CD4-positive, alpha-beta memory T cell (primary cell): ENCODE measurements around the gene CCDC180. TPM values are rescaled to one million over a fixed set of nuclear protein-coding genes. Genes with fewer than 3 reads are reported as not detected.

Experiments
- CTCF ChIA-PET: fragments of 350-600 bp; sonication (Branson Sonifier 250); formaldehyde crosslinking; loops from one replicate; lab custom pipeline; 2021; ENCODE audit warnings: inconsistent platforms; ENCODE audit not compliant: partially characterized antibody; lab: Charles Lee
- POLR2A ChIA-PET: fragments of 350-600 bp; sonication (Branson Sonifier 250); formaldehyde crosslinking; loops from one replicate; lab custom pipeline; 2021; ENCODE audit not compliant: partially characterized antibody; lab: Charles Lee
- DNase-seq, 5 donors: peaks; one replicate each; pipeline versions ENCODE4 v3.0.0 to v3.0.0-alpha.2; 2020 to 2022; ENCODE audit warnings: mixed read lengths in 1 of 5
- H3K27ac ChIP-seq: one replicate; pipeline ENCODE4 v1.7.0; 2013; ENCODE audit warnings: low read depth, low read length
- H3K27me3 ChIP-seq: 2 replicates; pipeline ENCODE4 v1.7.0; 2013; ENCODE audit warnings: mild to moderate bottlenecking, low read length, moderate library complexity; ENCODE audit not compliant: insufficient read depth
- H3K36me3 ChIP-seq: 2 replicates; pipeline ENCODE4 v1.7.0; 2013; ENCODE audit warnings: mild to moderate bottlenecking, low read length, moderate library complexity; ENCODE audit not compliant: insufficient read depth
- H3K4me1 ChIP-seq: 2 replicates; pipeline ENCODE4 v1.7.0; 2013; ENCODE audit warnings: mild to moderate bottlenecking, low read length, moderate library complexity; ENCODE audit not compliant: insufficient read depth
- H3K4me3 ChIP-seq, 2 donors: one replicate each; pipeline ENCODE4 v1.7.0; 2013; ENCODE audit warnings: low read length in 2 of 2, mild to moderate bottlenecking in 1 of 2
- H3K9me3 ChIP-seq, 2 donors: one replicate each; pipeline ENCODE4 v1.7.0; 2013; ENCODE audit warnings: low read length in 2 of 2, control low read depth in 1 of 2; ENCODE audit not compliant: control insufficient read depth in 1 of 2
- H3K27ac Mint-ChIP-seq, 7 donors: one replicate each; pipeline ENCODE4 v1.8.0; 2020 to 2021; ENCODE audit warnings: mixed read lengths in 7 of 7, mild to moderate bottlenecking in 6 of 7, inconsistent platforms in 3 of 7, moderate library complexity in 3 of 7
- H3K27me3 Mint-ChIP-seq, 2 donors: one replicate each; pipeline ENCODE4 v1.8.0; 2020 to 2021; ENCODE audit warnings: mixed read lengths in 2 of 2
- H3K36me3 Mint-ChIP-seq, 2 donors: one replicate each; pipeline ENCODE4 v1.8.0; 2020 to 2021; ENCODE audit warnings: mixed read lengths in 2 of 2, inconsistent platforms in 1 of 2, mild to moderate bottlenecking in 1 of 2
- H3K4me1 Mint-ChIP-seq, 4 donors: one replicate each; pipeline ENCODE4 v1.8.0; 2020 to 2021; ENCODE audit warnings: mixed read lengths in 4 of 4, mild to moderate bottlenecking in 1 of 4
- H3K4me3 Mint-ChIP-seq, 8 donors: one replicate each; pipeline ENCODE4 v1.8.0; 2020 to 2021; ENCODE audit warnings: mixed read lengths in 8 of 8, mild to moderate bottlenecking in 7 of 8, moderate library complexity in 6 of 8, inconsistent platforms in 3 of 8
- H3K9me3 Mint-ChIP-seq, 8 donors: one replicate each; pipeline ENCODE4 v1.8.0; 2020 to 2021; ENCODE audit warnings: mixed read lengths in 8 of 8, mild to moderate bottlenecking in 5 of 8, inconsistent platforms in 3 of 8, moderate library complexity in 1 of 8
- intact Hi-C: fragments of 100-400 bp; cut with micrococcal nuclease; formaldehyde crosslinking; loops from one replicate; pipeline ENCODE4 v1.15.1; 2023
- polyA plus RNA-seq, 2 donors: library from polyadenylated mRNA; unstranded; fragments of 300-500 nt; fragmentation: Illumina TruSeq; gene quantifications; one replicate each; pipeline ENCODE4 v1.2.3, GENCODE V29; 2021
- total RNA-seq, 2 experiments: library from RNA; stranded (reverse); gene quantifications; one replicate each; pipeline ENCODE4 v1.2.3, GENCODE V29; 2021

CCDC180 gene
- total and polyA plus RNA-seq, 4 experiments from 2014 or later = 1.4 to 14.2 (median 12.1) TPM; not detected in 1

- ChIA-PET CTCF (no interaction called here), POLR2A (no interaction called here)
- no peaks in the 10 kb centered on the region for H3K9me3 Mint-ChIP-seq
- no peaks in the 10 kb centered on the region for H3K4me1 Mint-ChIP-seq
- Histone ChIP-seq H3K36me3 (peaks cover 20% of the 10 kb centered on the region), H3K4me3 (no peak overlapping the region), H3K4me1 (no peaks in the 10 kb centered on the region), H3K27ac (no peak overlapping the region), H3K27me3 (no peaks in the 10 kb centered on the region), H3K9me3 (no peaks in the 10 kb centered on the region)
- peaks cover 27 to 36% of the 10 kb centered on the region in 2 donors for H3K36me3 Mint-ChIP-seq
- H3K4me3 Mint-ChIP-seq = no peak overlapping the region
- H3K27ac Mint-ChIP-seq = no peak overlapping the region
- peaks cover 0 to 2% of the 10 kb centered on the region in 2 donors for H3K27me3 Mint-ChIP-seq
- DNase-seq = no peak
- intact Hi-C loops = no loop called here
Measured at GRCh38 chr9:97310896-97311295, 3.4 kb downstream of the CCDC180 start.

- peaks cover 36 to 42% of the 10 kb centered on the region in 2 donors for H3K36me3 Mint-ChIP-seq
- H3K27ac Mint-ChIP-seq = no peak overlapping the region
- ChIA-PET POLR2A (no interaction called here), CTCF (no interaction called here)
- no peaks in the 10 kb centered on the region for H3K9me3 Mint-ChIP-seq
- no peaks in the 10 kb centered on the region for H3K27me3 Mint-ChIP-seq
- H3K4me1 Mint-ChIP-seq = no peaks in the 10 kb centered on the region
- no peak overlapping the region for H3K27ac ChIP-seq
- H3K9me3 ChIP-seq = no peaks in the 10 kb centered on the region
- no peaks in the 10 kb centered on the region for H3K27me3 ChIP-seq
- intact Hi-C loops = no loop called here
- no peak overlapping the region for H3K4me3 Mint-ChIP-seq
- no peaks in the 10 kb centered on the region for H3K4me1 ChIP-seq
- H3K4me3 ChIP-seq = no peak overlapping the region
- peaks cover 20% of the 10 kb centered on the region for H3K36me3 ChIP-seq
- DNase-seq = no peak
Measured at GRCh38 chr9:97311798-97312500, 4.5 kb downstream of the CCDC180 start.

- no peaks in the 10 kb centered on the region for H3K4me1 Mint-ChIP-seq
- Histone ChIP-seq H3K36me3 (peaks cover 20% of the 10 kb centered on the region), H3K4me1 (no peaks in the 10 kb centered on the region), H3K27me3 (no peaks in the 10 kb centered on the region), H3K4me3 (no peak overlapping the region), H3K9me3 (no peaks in the 10 kb centered on the region), H3K27ac (no peak overlapping the region)
- intact Hi-C loops = no loop called here
- peaks cover 39 to 46% of the 10 kb centered on the region in 2 donors for H3K36me3 Mint-ChIP-seq
- no peak overlapping the region for H3K27ac Mint-ChIP-seq
- DNase-seq = no peak
- ChIA-PET CTCF (interaction anchor here (0.6 kb wide), 1 partner anchor 455 kb away, joined by 3 read pairs; no protein-coding TSS in a partner anchor), POLR2A (no interaction called here)
- no peak overlapping the region for H3K4me3 Mint-ChIP-seq
- no peaks in the 10 kb centered on the region for H3K27me3 Mint-ChIP-seq
- H3K9me3 Mint-ChIP-seq = no peaks in the 10 kb centered on the region
Measured at GRCh38 chr9:97312556-97312955, 5.1 kb downstream of the CCDC180 start.

GRCh38 chr9:97313243-97313642 lies 5.8 kb downstream of the CCDC180 start:
- Histone ChIP-seq H3K27me3 (no peaks in the 10 kb centered on the region), H3K4me1 (no peaks in the 10 kb centered on the region), H3K36me3 (peaks cover 20% of the 10 kb centered on the region), H3K9me3 (no peaks in the 10 kb centered on the region), H3K27ac (no peak overlapping the region), H3K4me3 (no peak overlapping the region)
- CTCF ChIA-PET = interaction anchor here (0.6 kb wide), 1 partner anchor 454 kb away, joined by 3 read pairs; no protein-coding TSS in a partner anchor
- intact Hi-C loops = no loop called here
- DNase-seq = no peak
- Mint-ChIP-seq H3K9me3 (no peaks in the 10 kb centered on the region), H3K27me3 (no peaks in the 10 kb centered on the region), H3K36me3 (peaks cover 44 to 50% of the 10 kb centered on the region in 2 donors), H3K27ac (no peak overlapping the region), H3K4me1 (peaks cover 0 to under 1% (median 0%) of the 10 kb centered on the region in 4 donors), H3K4me3 (no peak overlapping the region)
- POLR2A ChIA-PET = no interaction called here

GRCh38 chr9:97313746-97314145 lies 6.3 kb downstream of the CCDC180 start:
- peaks cover 0 to 6% (median under 1%) of the 10 kb centered on the region in 4 donors for H3K4me1 Mint-ChIP-seq
- no peak overlapping the region for H3K4me3 Mint-ChIP-seq
- intact Hi-C loops = no loop called here
- Histone ChIP-seq H3K9me3 (no peaks in the 10 kb centered on the region), H3K4me1 (no peaks in the 10 kb centered on the region), H3K36me3 (peaks cover 20% of the 10 kb centered on the region), H3K27me3 (no peaks in the 10 kb centered on the region), H3K27ac (no peak overlapping the region), H3K4me3 (no peak overlapping the region)
- no peak overlapping the region for H3K27ac Mint-ChIP-seq
- H3K36me3 Mint-ChIP-seq = peaks cover 49 to 55% of the 10 kb centered on the region in 2 donors
- H3K27me3 Mint-ChIP-seq = no peaks in the 10 kb centered on the region
- DNase-seq = no peak
- H3K9me3 Mint-ChIP-seq = no peaks in the 10 kb centered on the region
- POLR2A ChIA-PET = no interaction called here
- CTCF ChIA-PET = no interaction called here

- Mint-ChIP-seq H3K9me3 (no peaks in the 10 kb centered on the region), H3K36me3 (peaks cover 54 to 59% of the 10 kb centered on the region in 2 donors), H3K27me3 (no peaks in the 10 kb centered on the region), H3K27ac (no peak overlapping the region), H3K4me1 (peaks cover 3 to 11% (median 5%) of the 10 kb centered on the region in 4 donors), H3K4me3 (no peak overlapping the region)
- POLR2A ChIA-PET = no interaction called here
- Histone ChIP-seq H3K4me1 (no peaks in the 10 kb centered on the region), H3K27me3 (no peaks in the 10 kb centered on the region), H3K9me3 (no peaks in the 10 kb centered on the region), H3K4me3 (no peak overlapping the region), H3K36me3 (peaks cover 20% of the 10 kb centered on the region), H3K27ac (no peak overlapping the region)
- DNase-seq = no peak
- intact Hi-C loops = no loop called here
- CTCF ChIA-PET = no interaction called here
Measured at GRCh38 chr9:97314503-97314902, 7.0 kb downstream of the CCDC180 start.

GRCh38 chr9:97315550-97315949 lies 8.1 kb downstream of the CCDC180 start:
- peaks cover 23% of the 10 kb centered on the region for H3K36me3 ChIP-seq
- DNase-seq = no peak

More at GRCh38 chr9:97315550-97315949, 8.1 kb downstream of the CCDC180 start:
- H3K27me3 Mint-ChIP-seq = no peaks in the 10 kb centered on the region
- H3K36me3 Mint-ChIP-seq = peaks cover 62 to 64% of the 10 kb centered on the region in 2 donors
- peaks cover 4 to 15% (median 7%) of the 10 kb centered on the region in 4 donors for H3K4me1 Mint-ChIP-seq
- no peaks in the 10 kb centered on the region for H3K9me3 Mint-ChIP-seq
- intact Hi-C loops = no loop called here
- ChIA-PET CTCF (no interaction called here), POLR2A (no interaction called here)
- Histone ChIP-seq H3K27me3 (no peaks in the 10 kb centered on the region), H3K9me3 (no peaks in the 10 kb centered on the region), H3K27ac (no peak overlapping the region), H3K4me3 (no peak overlapping the region), H3K4me1 (no peaks in the 10 kb centered on the region)
- H3K4me3 Mint-ChIP-seq = no peak overlapping the region
- H3K27ac Mint-ChIP-seq = peak overlapping the region in 1 of 7 donors; percentile 32
